Peyer's patch (tissue), 4 donors: Measurements from ENCODE around the gene NCS1. TPM values are rescaled to one million over a fixed set of nuclear protein-coding genes. Genes with fewer than 3 reads are reported as not detected.
A peak's percentile ranks its signal among the peaks of the same experiment; 100 is the strongest.

ENCODE experiments used
- DNase-seq, 3 donors: peaks; one replicate each; pipeline ENCODE4 v3.0.0-alpha.2; 2017 to 2019
- H3K27ac ChIP-seq, 4 donors: fragments of 200-600 bp; sonication (generic); one replicate each; pipeline ENCODE4 v1.5.1; 2016 to 2019
- H3K27me3 ChIP-seq, 2 donors: fragments of 200-600 bp; sonication (generic); one replicate each; pipeline ENCODE4 v1.5.1; 2019
- H3K36me3 ChIP-seq, 3 donors: fragments of 200-600 bp; sonication (generic); one replicate each; pipeline ENCODE4 v1.5.1; 2016 to 2019
- H3K4me1 ChIP-seq, 4 donors: fragments of 200-600 bp; sonication (generic); one replicate each; pipeline ENCODE4 v1.5.1; 2016 to 2019
- H3K4me3 ChIP-seq, 4 donors: fragments of 200-600 bp; sonication (generic); 1 replicate in 3 of 4; 2 replicates in 1 of 4; pipeline ENCODE4 v1.5.1; 2016 to 2019; ENCODE audit warnings: mild to moderate bottlenecking in 1 of 4
- H3K9me3 ChIP-seq, 4 donors: fragments of 200-600 bp; sonication (generic); one replicate each; pipeline ENCODE4 v1.5.1; 2016 to 2019; ENCODE audit warnings: mild to moderate bottlenecking in 1 of 4
- CTCF ChIP-seq, 6 experiments: fragments of 450-650 bp in 4 of 6; fragments of 200-600 bp in 2 of 6; sonication (generic) in 1 of 6; IDR thresholded peaks; one replicate each; pipeline ENCODE4 v1.5.1; 2017 to 2019; ENCODE audit warnings: antibody characterized with exemption in 6 of 6, mild to moderate bottlenecking in 3 of 6, moderate library complexity in 1 of 6
- POLR2A ChIP-seq, 2 donors: fragments of 450-650 bp; IDR thresholded peaks; one replicate each; pipeline ENCODE4 v1.5.1; 2017; ENCODE audit warnings: antibody characterized with exemption in 2 of 2, mild to moderate bottlenecking in 2 of 2, moderate library complexity in 2 of 2
- total RNA-seq, 4 donors: library from RNA; depleted of rRNA; stranded (reverse); fragments of >200 nt; gene quantifications; one replicate each; pipeline ENCODE4 v1.1.0, GENCODE V29; 2016

Gene NCS1
- total RNA-seq, 4 donors from 2014 or later, result 0.70 to 6.6 (median 4.1) TPM

GRCh38 chr9:130285271-130285670, 113.1 kb downstream of the NCS1 start:
- Histone ChIP-seq H3K27ac (no peak overlapping the region), H3K9me3 (no peaks in the 10 kb centered on the region), H3K4me1 (peaks cover 0 to 14% (median 0%) of the 10 kb centered on the region in 4 donors), H3K4me3 (no peak overlapping the region), H3K27me3 (no peaks in the 10 kb centered on the region), H3K36me3 (no peaks in the 10 kb centered on the region)
- no peak for TF ChIP-seq POLR2A (IDR thresholded peaks at IDR 0.05)
- DNase-seq, result no peak

- no peaks in the 10 kb centered on the region for H3K9me3 ChIP-seq
- DNase-seq, result peak in 1 of 3 donors; percentile 34
- H3K36me3 ChIP-seq, result no peaks in the 10 kb centered on the region
- H3K27ac ChIP-seq, result peak overlapping the region in 2 of 4 donors; percentile 36 to 50
- peaks cover 0 to 14% (median 0%) of the 10 kb centered on the region in 4 donors for H3K4me1 ChIP-seq
- no peak for TF ChIP-seq POLR2A (IDR thresholded peaks at IDR 0.05)
- no peak for TF ChIP-seq CTCF (IDR thresholded peaks at IDR 0.05)
- H3K27me3 ChIP-seq, result no peaks in the 10 kb centered on the region
- no peak overlapping the region for H3K4me3 ChIP-seq
These were observed 114.0 kb downstream of the NCS1 start for GRCh38 chr9:130286072-130286770.

Other genes with a start within 250 kb of the NCS1 start
- gene FNBP1, start 129.2 kb upstream of the NCS1 start, total RNA-seq, result 100 to 1,000 TPM in 1 of 4 donors, 10 to 100 TPM in 2, 1 to 10 TPM in 1; 9.8 to 163 (median 22.2) TPM
- gene GPR107, start 118.5 kb upstream of the NCS1 start, total RNA-seq, result 10 to 100 TPM; 16.6 to 29.0 (median 22.3) TPM
- gene HMCN2, start 93.4 kb downstream of the NCS1 start, total RNA-seq, result 10 to 100 TPM; 24.8 to 61.7 (median 36.1) TPM